HepG2 (cell line): ENCODE data around the gene MED13. TPM values are rescaled to one million over a fixed set of nuclear protein-coding genes. Genes with fewer than 3 reads are reported as not detected.

Source experiments
- AKNA ChIP-seq: sonication (generic); formaldehyde crosslinking; IDR thresholded peaks from 2 replicates; pipeline ENCODE4 v1.4.0; 2020; ENCODE audit warnings: missing genetic modification reagents, borderline replicate concordance
- BORCS8-MEF2B ChIP-seq: sonication (generic); formaldehyde crosslinking; IDR thresholded peaks from 2 replicates; pipeline ENCODE4 v1.8.0; 2022; ENCODE audit warnings: mild to moderate bottlenecking, missing genetic modification reagents
- MIER2 ChIP-seq: IDR thresholded peaks from 2 replicates; pipeline ENCODE4 v1.6.1; 2016; ENCODE audit warnings: missing biosample characterization, missing genetic modification reagents
- MTA1 ChIP-seq: sonication (generic); formaldehyde crosslinking; IDR thresholded peaks from 2 replicates; pipeline ENCODE4 v1.4.0; 2020; ENCODE audit warnings: missing genetic modification reagents, mild to moderate bottlenecking, borderline replicate concordance
- PAWR ChIP-seq: sonication (generic); formaldehyde crosslinking; IDR thresholded peaks from 2 replicates; pipeline ENCODE4 v1.4.0; 2020; ENCODE audit warnings: missing genetic modification reagents, mild to moderate bottlenecking, borderline replicate concordance
- PHF5A ChIP-seq: IDR thresholded peaks from one replicate; pipeline ENCODE4 v1.6.1; 2018; ENCODE audit warnings: low read depth, missing genetic modification reagents; ENCODE audit not compliant: unreplicated experiment
- TFE3 ChIP-seq: IDR thresholded peaks from 2 replicates; pipeline ENCODE4 v1.6.1; 2016
- ZNF263 ChIP-seq: sonication (generic); formaldehyde crosslinking; IDR thresholded peaks from 2 replicates; pipeline ENCODE4 v1.4.0; 2020; ENCODE audit warnings: missing genetic modification reagents
- ZNF407 ChIP-seq: sonication (generic); formaldehyde crosslinking; IDR thresholded peaks from one replicate; pipeline ENCODE4 v1.5.1; 2020; ENCODE audit warnings: mild to moderate bottlenecking, missing genetic modification reagents; ENCODE audit errors: not compliant biosample characterization
- ZNF446 ChIP-seq: sonication (generic); formaldehyde crosslinking; IDR thresholded peaks from 2 replicates; pipeline ENCODE4 v1.5.0; 2020; ENCODE audit warnings: mild to moderate bottlenecking, missing genetic modification reagents
- ZNF512 ChIP-seq: sonication (generic); formaldehyde crosslinking; IDR thresholded peaks from 2 replicates; pipeline ENCODE4 v1.4.0; 2020; ENCODE audit warnings: mild to moderate bottlenecking, missing genetic modification reagents
- polyA plus RNA-seq, 8 experiments: library from polyadenylated mRNA; depleted of rRNA in 3 of 8; stranded (reverse) in 7 of 8; unstranded in 1 of 8; fragments of >200 nt; fragmentation: Illumina TruSeq in 4 of 8; extraction: Trizol in 4 of 8; gene quantifications; 2 replicates each; pipeline versions ENCODE4 v1.2.1 to v1.2.3, GENCODE V29; 2011 to 2016; ENCODE audit warnings: low read depth in 4 of 8, missing spikeins in 1 of 8, mixed read lengths in 1 of 8; ENCODE audit not compliant: insufficient read depth in 1 of 8
- total RNA-seq, 5 experiments: library from RNA; depleted of rRNA; stranded (reverse); fragments of >200 nt; fragmentation: Illumina TruSeq; extraction: Trizol; gene quantifications; 2 replicates each; pipeline ENCODE4 v1.2.3, GENCODE V29; 2016; ENCODE audit warnings: low read depth in 1 of 5

MED13 gene
- total and polyA plus RNA-seq, 2 of the 13 experiments (the other 11 are each of a cell fraction or from before 2014, with no cell fraction given): 27.4 to 69.1 TPM

GRCh38 chr17:62065611-62066468 lies 762 bp upstream of the MED13 start (continued):
- TF ChIP-seq MTA1 (CRISPR knock-in tag): peak; percentile 77; the same call in 1 of the 2 replicates
- no peak for TF ChIP-seq ZNF407 (CRISPR knock-in tag)
- peak; percentile 88; the same call in 1 of the 2 replicates for TF ChIP-seq BORCS8-MEF2B (CRISPR knock-in tag)
- no peak for TF ChIP-seq ZNF512 (CRISPR knock-in tag)
- TF ChIP-seq PAWR (CRISPR knock-in tag): no peak; the same call in 1 of the 2 replicates
- TF ChIP-seq AKNA (CRISPR knock-in tag): no peak
- no peak for TF ChIP-seq MIER2 (CRISPR knock-in tag)
- TF ChIP-seq TFE3 (CRISPR knock-in tag): peak; percentile 76
- TF ChIP-seq ZNF446 (CRISPR knock-in tag): 0 out of 2 replicates have a peak, but pooled peaks have one; percentile 38
- no peak for TF ChIP-seq PHF5A (CRISPR knock-in tag)
- TF ChIP-seq ZNF263 (CRISPR knock-in tag): no peak
